Liver (tissue), 9 donors: Measurements from ENCODE around the gene BANP. TPM values are rescaled to one million over a fixed set of nuclear protein-coding genes. Genes with fewer than 3 reads are reported as not detected.

Source experiments
- DNase-seq: peaks from one replicate; pipeline ENCODE4 v3.0.0-alpha.2; 2017; ENCODE audit warnings: low spot score
- H3K27ac ChIP-seq, 2 donors: one replicate each; pipeline ENCODE4 v1.7.0; 2013; ENCODE audit warnings: inconsistent platforms in 2 of 2, low read length in 2 of 2, control low read depth in 1 of 2, low read depth in 1 of 2, mild to moderate bottlenecking in 1 of 2
- H3K27me3 ChIP-seq, 4 donors: one replicate each; pipeline versions ENCODE4 v1.6.1 to v1.7.0; 2013; ENCODE audit warnings: low read length in 3 of 4, inconsistent platforms in 1 of 4, mild to moderate bottlenecking in 1 of 4, moderate library complexity in 1 of 4; ENCODE audit not compliant: control insufficient read depth in 4 of 4, insufficient read depth in 4 of 4
- H3K36me3 ChIP-seq, 4 donors: one replicate each; pipeline versions ENCODE4 v1.6.1 to v1.7.0; 2013; ENCODE audit warnings: low read length in 3 of 4, mild to moderate bottlenecking in 3 of 4, low read depth in 1 of 4, moderate library complexity in 1 of 4; ENCODE audit not compliant: control insufficient read depth in 4 of 4, insufficient read depth in 3 of 4
- H3K4me1 ChIP-seq, 4 donors: one replicate each; pipeline versions ENCODE4 v1.6.1 to v1.7.0; 2013; ENCODE audit warnings: low read length in 3 of 4, mild to moderate bottlenecking in 3 of 4, moderate library complexity in 1 of 4; ENCODE audit not compliant: control insufficient read depth in 4 of 4, insufficient read depth in 4 of 4
- H3K4me3 ChIP-seq, 3 donors: one replicate each; pipeline versions ENCODE4 v1.6.1 to v1.7.0; 2013; ENCODE audit warnings: low read length in 3 of 3, control low read depth in 1 of 3, low read depth in 1 of 3, mild to moderate bottlenecking in 1 of 3
- H3K9ac ChIP-seq, 2 donors: one replicate each; pipeline ENCODE4 v1.7.0; 2013; ENCODE audit warnings: low read length in 2 of 2, mild to moderate bottlenecking in 2 of 2, moderate library complexity in 2 of 2, control low read depth in 1 of 2, low read depth in 1 of 2
- H3K9me3 ChIP-seq, 4 donors: one replicate each; pipeline versions ENCODE4 v1.6.1 to v1.7.0; 2013; ENCODE audit warnings: low read length in 3 of 4; ENCODE audit not compliant: control insufficient read depth in 4 of 4
- ATF3 ChIP-seq: IDR thresholded peaks from 2 replicates; pipeline ENCODE4 v1.6.1; 2016; ENCODE audit warnings: antibody characterized with exemption
- CTCF ChIP-seq: fragments of 150-350 bp; IDR thresholded peaks from 2 replicates; pipeline ENCODE4 v1.5.1; 2017; ENCODE audit warnings: improper control_type of control experiment, low read depth, low read length; ENCODE audit not compliant: missing input control
- EGR1 ChIP-seq, 2 donors: IDR thresholded peaks; 2 replicates each; pipeline ENCODE4 v1.6.1; 2016 to 2018; ENCODE audit warnings: antibody characterized with exemption in 2 of 2, low read depth in 2 of 2
- FOXA1 ChIP-seq: IDR thresholded peaks from 2 replicates; pipeline ENCODE4 v1.6.1; 2016; ENCODE audit warnings: antibody characterized with exemption
- FOXA2 ChIP-seq: IDR thresholded peaks from 2 replicates; pipeline ENCODE4 v1.6.1; 2016; ENCODE audit warnings: antibody characterized with exemption
- GABPA ChIP-seq, 2 donors: IDR thresholded peaks in 1 of 2; conservative IDR thresholded peaks in 1 of 2; 2 replicates each; pipeline ENCODE4 v1.6.1; 2016; ENCODE audit warnings: antibody characterized with exemption in 2 of 2, mild to moderate bottlenecking in 1 of 2, moderate library complexity in 1 of 2
- HNF4A ChIP-seq, 2 donors: conservative IDR thresholded peaks; 2 replicates each; pipeline ENCODE4 v1.6.1; 2016; ENCODE audit warnings: antibody characterized with exemption in 2 of 2, mild to moderate bottlenecking in 2 of 2
- HNF4G ChIP-seq: IDR thresholded peaks from 2 replicates; pipeline ENCODE4 v1.6.1; 2016; ENCODE audit warnings: antibody characterized with exemption
- JUND ChIP-seq, 2 donors: IDR thresholded peaks; 2 replicates each; pipeline ENCODE4 v1.6.1; 2016; ENCODE audit warnings: antibody characterized with exemption in 2 of 2
- MAX ChIP-seq: IDR thresholded peaks from 2 replicates; pipeline ENCODE4 v1.6.1; 2016; ENCODE audit warnings: antibody characterized with exemption
- NR2F2 ChIP-seq: IDR thresholded peaks from 2 replicates; pipeline ENCODE4 v1.6.1; 2016; ENCODE audit warnings: antibody characterized with exemption
- RAD21 ChIP-seq, 2 donors: IDR thresholded peaks; 2 replicates each; pipeline ENCODE4 v1.6.1; 2016; ENCODE audit warnings: antibody characterized with exemption in 2 of 2, mild to moderate bottlenecking in 2 of 2
- REST ChIP-seq: IDR thresholded peaks from 2 replicates; pipeline ENCODE4 v1.6.1; 2016; ENCODE audit warnings: antibody characterized with exemption, mild to moderate bottlenecking
- RXRA ChIP-seq, 2 donors: IDR thresholded peaks; 2 replicates each; pipeline ENCODE4 v1.6.1; 2017 to 2018; ENCODE audit warnings: antibody characterized with exemption in 2 of 2, mild to moderate bottlenecking in 1 of 2
- SP1 ChIP-seq: IDR thresholded peaks from 2 replicates; pipeline ENCODE4 v1.6.1; 2018; ENCODE audit warnings: antibody characterized with exemption, mild to moderate bottlenecking
- TAF1 ChIP-seq: conservative IDR thresholded peaks from 2 replicates; pipeline ENCODE4 v1.6.1; 2016; ENCODE audit warnings: antibody characterized with exemption, mild to moderate bottlenecking
- YY1 ChIP-seq: IDR thresholded peaks from 2 replicates; pipeline ENCODE4 v1.6.1; 2016; ENCODE audit warnings: antibody characterized with exemption, mild to moderate bottlenecking
- ZBTB33 ChIP-seq: IDR thresholded peaks from 2 replicates; pipeline ENCODE4 v1.6.1; 2016; ENCODE audit warnings: antibody characterized with exemption
- WGBS: extraction: QIAGEN DNeasy Blood & Tissue Kit; methylation state at CpG from one replicate; pipeline ENCODE4 v1.1.7; 2013; 5-methylcytosine and 5-hydroxymethylcytosine counted together
- polyA plus RNA-seq, 2 donors: library from polyadenylated mRNA; stranded (reverse) in 1 of 2; unstranded in 1 of 2; fragments of 200-250 nt in 1 of 2; fragments of >200 nt in 1 of 2; fragmentation: Nextera tagmentation in 1 of 2; extraction: Ambion mirVana in 1 of 2; gene quantifications; one replicate each; pipeline versions ENCODE4 v1.2.1 to v1.2.3, GENCODE V29; 2013 to 2015
- total RNA-seq, 2 donors: library from RNA; depleted of rRNA; stranded (reverse); fragments of >200 nt; gene quantifications; one replicate each; pipeline ENCODE4 v1.2.3, GENCODE V29; 2014
- donor health status: healthy.
- donor health status: healthy.
- donor health status: healthy.
- donor health status: healthy.
- donor health status: healthy.

BANP gene
- total and polyA plus RNA-seq, 4 donors = 4.9 to 20.7 (median 13.7) TPM

GRCh38 chr16:87968541-87968940, 17.3 kb downstream of the BANP start:
- 94% methylated on average over 7 of the region's 7 CpGs for WGBS
- no peak for TF ChIP-seq FOXA1
- TF ChIP-seq TAF1 = no peak
- TF ChIP-seq GABPA (IDR thresholded peaks at IDR 0.05 in 1 of 2, conservative IDR thresholded peaks at IDR 0.05 in 1 of 2) = no peak
- no peak for TF ChIP-seq MAX
- TF ChIP-seq REST = no peak
- no peak for TF ChIP-seq YY1
- TF ChIP-seq EGR1 (IDR thresholded peaks at IDR 0.05; ENCODE audit: low read depth in 2 of 2) = no peak
- TF ChIP-seq FOXA2 = no peak
- TF ChIP-seq HNF4A (conservative IDR thresholded peaks at IDR 0.05) = no peak
- no peak for TF ChIP-seq RXRA (IDR thresholded peaks at IDR 0.05)
- no peak for TF ChIP-seq NR2F2
- TF ChIP-seq RAD21 (IDR thresholded peaks at IDR 0.05) = no peak
- no peak for TF ChIP-seq ATF3
- TF ChIP-seq SP1 = no peak
- TF ChIP-seq JUND (IDR thresholded peaks at IDR 0.05) = no peak
- no peak for TF ChIP-seq HNF4G
- no peak for TF ChIP-seq ZBTB33
- no peak for TF ChIP-seq CTCF
- no peak overlapping the region for H3K27ac ChIP-seq

More at GRCh38 chr16:87968541-87968940, 17.3 kb downstream of the BANP start:
- Histone ChIP-seq H3K9ac (no peak overlapping the region), H3K4me3 (no peak overlapping the region), H3K27me3 (no peaks in the 10 kb centered on the region), H3K36me3 (peaks cover 0 to 3% (median under 1%) of the 10 kb centered on the region in 4 donors), H3K4me1 (peaks cover 5 to 17% (median 14%) of the 10 kb centered on the region in 4 donors), H3K9me3 (peaks cover 2 to 6% (median 4%) of the 10 kb centered on the region in 4 donors)
- no peak for DNase-seq
